Gastrocnemius medialis (tissue), 4 donors: ENCODE data around the gene PTPN13. TPM values are rescaled to one million over a fixed set of nuclear protein-coding genes. Genes with fewer than 3 reads are reported as not detected.

Experiments used
- ATAC-seq, 2 donors: fragments of 150-250 bp; one replicate each; pipeline ENCODE4 v1.9.1; 2016
- DNase-seq, 2 donors: peaks; one replicate each; pipeline ENCODE4 v3.0.0-alpha.2; 2019
- H3K27ac ChIP-seq, 4 donors: fragments of 200-600 bp; sonication (generic); 1 replicate in 1 of 4; 2 replicates in 3 of 4; pipeline ENCODE4 v1.5.1; 2016 to 2018; ENCODE audit warnings: mild to moderate bottlenecking in 2 of 4, moderate library complexity in 1 of 4
- H3K27me3 ChIP-seq, 3 donors: fragments of 200-600 bp; sonication (generic) in 2 of 3; 1 replicate in 1 of 3; 2 replicates in 2 of 3; pipeline versions ENCODE4 v1.5.1 to v1.6.0; 2016 to 2019; ENCODE audit warnings: mild to moderate bottlenecking in 1 of 3, moderate library complexity in 1 of 3
- H3K36me3 ChIP-seq, 2 donors: fragments of 200-600 bp; sonication (generic) in 1 of 2; one replicate each; pipeline ENCODE4 v1.5.1; 2017 to 2018
- H3K4me1 ChIP-seq, 2 donors: fragments of 200-600 bp; sonication (generic) in 1 of 2; one replicate each; pipeline ENCODE4 v1.5.1; 2016 to 2017; ENCODE audit warnings: mild to moderate bottlenecking in 2 of 2
- H3K4me3 ChIP-seq, 4 donors: fragments of 200-600 bp; sonication (generic) in 3 of 4; 1 replicate in 1 of 4; 2 replicates in 3 of 4; pipeline ENCODE4 v1.5.1; 2016 to 2019; ENCODE audit warnings: mild to moderate bottlenecking in 2 of 4
- H3K9me3 ChIP-seq, 3 donors: fragments of 200-600 bp; sonication (generic) in 2 of 3; 1 replicate in 1 of 3; 2 replicates in 2 of 3; pipeline ENCODE4 v1.5.1; 2016 to 2019
- POLR2A ChIP-seq, 2 donors: fragments of 450-650 bp; IDR thresholded peaks; one replicate each; pipeline ENCODE4 v1.6.1; 2017; ENCODE audit warnings: antibody characterized with exemption in 2 of 2, mild to moderate bottlenecking in 2 of 2, moderate library complexity in 2 of 2
- in situ Hi-C, 4 donors: fragments of 200-750 bp; cut with MboI; loops; one replicate each; pipeline versions ENCODE4 v1.15.0 to v1.8.0; 2017; ENCODE audit warnings: low sequenced_read_pairs in 4 of 4
- intact Hi-C: fragments of 100-400 bp; cut with DNase I; formaldehyde crosslinking; loops from one replicate; pipeline ENCODE4 v1.15.1; 2023; ENCODE audit warnings: low total_unique reads
- total RNA-seq, 4 donors: library from RNA; depleted of rRNA; stranded (reverse); fragments of >200 nt; gene quantifications; one replicate each; pipeline versions ENCODE4 v1.1.0 to v1.2.3, GENCODE V29; 2016
- TF ChIP-seq, protein P1 (sequence below), 5 experiments: fragments of 450-650 bp in 3 of 5; fragments of 200-600 bp in 2 of 5; sonication (generic) in 2 of 5; IDR thresholded peaks in 4 of 5; conservative IDR thresholded peaks in 1 of 5; 1 replicate in 4 of 5; 2 replicates in 1 of 5; pipeline ENCODE4 v1.5.1; 2016 to 2019; ENCODE audit warnings: antibody characterized with exemption in 5 of 5, mild to moderate bottlenecking in 3 of 5, moderate library complexity in 3 of 5

PTPN13 gene
- total RNA-seq, 4 donors from 2014 or later = 0.87 to 2.0 (median 1.6) TPM

DNA sequence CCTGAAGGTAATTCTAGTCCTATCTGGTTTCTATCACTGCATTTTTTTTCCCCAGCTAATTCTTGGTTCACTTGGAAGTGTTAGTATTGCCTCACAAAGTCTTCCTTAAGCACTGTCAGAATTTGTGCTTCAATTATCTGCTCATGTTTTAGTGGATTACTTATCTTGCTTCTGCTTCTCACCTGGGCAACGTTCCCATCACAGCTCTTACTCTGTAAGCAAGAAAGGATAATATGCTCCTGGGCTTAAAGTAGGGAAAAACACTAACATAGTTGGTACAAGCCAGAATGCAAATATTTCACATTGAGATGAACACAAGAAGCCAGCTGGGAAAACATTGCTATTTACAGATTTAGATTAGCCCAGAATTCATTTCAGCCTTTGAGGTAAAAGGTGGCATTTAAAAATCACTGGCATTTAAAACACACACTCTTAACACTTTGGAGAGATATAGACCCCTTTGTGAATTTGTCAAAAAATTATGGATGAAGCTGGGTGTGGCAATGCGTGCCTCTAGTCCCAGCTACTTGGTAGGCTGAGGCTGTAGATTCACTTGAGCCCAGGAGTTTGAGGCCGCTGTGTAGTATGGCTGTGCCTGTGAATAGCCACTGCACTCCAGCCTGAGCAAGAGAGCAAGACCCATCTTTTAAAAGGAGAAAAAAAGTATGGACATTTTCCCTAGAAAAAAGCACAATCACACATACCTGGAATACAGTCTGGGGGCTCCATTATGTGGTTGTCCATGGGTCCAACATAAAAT is 6.6 kb upstream of the PTPN13 start:
- ATAC-seq (no peak), DNase-seq (no peak)
- Histone ChIP-seq H3K36me3 (no peaks in the 10 kb centered on the region), H3K4me3 (no peak overlapping the region), H3K27ac (peak overlapping the region in 1 of 4 donors; percentile 23), H3K9me3 (no peaks in the 10 kb centered on the region), H3K4me1 (no peaks in the 10 kb centered on the region), H3K27me3 (peaks cover 0 to 3% (median 0%) of the 10 kb centered on the region in 3 donors)
- TF ChIP-seq, protein P1, sequence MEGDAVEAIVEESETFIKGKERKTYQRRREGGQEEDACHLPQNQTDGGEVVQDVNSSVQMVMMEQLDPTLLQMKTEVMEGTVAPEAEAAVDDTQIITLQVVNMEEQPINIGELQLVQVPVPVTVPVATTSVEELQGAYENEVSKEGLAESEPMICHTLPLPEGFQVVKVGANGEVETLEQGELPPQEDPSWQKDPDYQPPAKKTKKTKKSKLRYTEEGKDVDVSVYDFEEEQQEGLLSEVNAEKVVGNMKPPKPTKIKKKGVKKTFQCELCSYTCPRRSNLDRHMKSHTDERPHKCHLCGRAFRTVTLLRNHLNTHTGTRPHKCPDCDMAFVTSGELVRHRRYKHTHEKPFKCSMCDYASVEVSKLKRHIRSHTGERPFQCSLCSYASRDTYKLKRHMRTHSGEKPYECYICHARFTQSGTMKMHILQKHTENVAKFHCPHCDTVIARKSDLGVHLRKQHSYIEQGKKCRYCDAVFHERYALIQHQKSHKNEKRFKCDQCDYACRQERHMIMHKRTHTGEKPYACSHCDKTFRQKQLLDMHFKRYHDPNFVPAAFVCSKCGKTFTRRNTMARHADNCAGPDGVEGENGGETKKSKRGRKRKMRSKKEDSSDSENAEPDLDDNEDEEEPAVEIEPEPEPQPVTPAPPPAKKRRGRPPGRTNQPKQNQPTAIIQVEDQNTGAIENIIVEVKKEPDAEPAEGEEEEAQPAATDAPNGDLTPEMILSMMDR (IDR thresholded peaks at IDR 0.05 in 4 of 5, conservative IDR thresholded peaks at IDR 0.05 in 1 of 5) = no peak
- TF ChIP-seq POLR2A (IDR thresholded peaks at IDR 0.05) = no peak
- in situ Hi-C loops = no loop called here
- intact Hi-C loops = no loop called here

DNA sequence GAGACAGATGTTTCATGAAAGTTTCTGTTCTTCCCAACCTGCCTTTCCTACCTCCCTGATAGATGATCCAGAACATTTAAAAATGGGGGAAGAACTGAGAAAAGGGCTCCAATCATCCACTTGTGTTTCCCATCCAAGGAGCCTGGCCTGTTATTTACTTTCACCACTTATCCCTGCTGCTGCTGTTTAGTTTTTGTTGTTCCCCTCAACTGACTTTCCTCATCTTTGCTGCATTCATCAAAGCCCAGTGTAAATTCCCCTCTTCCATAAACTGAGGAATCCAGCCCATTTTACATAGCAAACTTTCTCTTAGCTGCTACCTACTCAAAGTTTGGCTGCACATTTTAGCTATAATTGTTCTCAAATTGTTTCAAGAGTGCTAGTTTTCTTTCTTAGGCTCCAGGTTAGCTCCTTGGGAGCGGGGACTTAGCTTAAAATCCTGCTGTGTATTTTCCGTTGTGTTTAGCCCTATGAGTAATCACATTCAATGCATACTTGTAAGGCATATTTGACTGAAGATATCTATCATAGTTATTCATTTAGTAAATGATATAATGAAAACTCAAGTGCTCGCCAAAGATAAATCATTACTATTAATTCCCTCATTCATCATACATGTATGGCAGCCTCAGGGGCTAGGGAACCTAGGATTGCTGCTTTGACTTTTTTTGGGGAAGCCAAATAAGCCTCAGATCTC is 1.4 kb upstream of the PTPN13 start:
- TF ChIP-seq POLR2A (IDR thresholded peaks at IDR 0.05) = no peak
- TF ChIP-seq, protein P1 (IDR thresholded peaks at IDR 0.05 in 4 of 5, conservative IDR thresholded peaks at IDR 0.05 in 1 of 5) = no peak
- intact Hi-C loops = loop anchor here (10.0 kb wide), 1 partner anchor 302 kb away; the partner anchor contains the start of gene C4orf36
- DNase-seq (no peak), ATAC-seq (no peak)
- H3K4me3 ChIP-seq = no peak overlapping the region
- no peaks in the 10 kb centered on the region for H3K36me3 ChIP-seq
- H3K4me1 ChIP-seq = peaks cover 5 to 9% of the 10 kb centered on the region in 2 donors
- H3K27ac ChIP-seq = peak overlapping the region in 1 of 4 donors; percentile 7
- no peaks in the 10 kb centered on the region for H3K9me3 ChIP-seq
- in situ Hi-C loops = no loop called here
- H3K27me3 ChIP-seq = peaks cover 20 to 36% (median 20%) of the 10 kb centered on the region in 3 donors

DNA sequence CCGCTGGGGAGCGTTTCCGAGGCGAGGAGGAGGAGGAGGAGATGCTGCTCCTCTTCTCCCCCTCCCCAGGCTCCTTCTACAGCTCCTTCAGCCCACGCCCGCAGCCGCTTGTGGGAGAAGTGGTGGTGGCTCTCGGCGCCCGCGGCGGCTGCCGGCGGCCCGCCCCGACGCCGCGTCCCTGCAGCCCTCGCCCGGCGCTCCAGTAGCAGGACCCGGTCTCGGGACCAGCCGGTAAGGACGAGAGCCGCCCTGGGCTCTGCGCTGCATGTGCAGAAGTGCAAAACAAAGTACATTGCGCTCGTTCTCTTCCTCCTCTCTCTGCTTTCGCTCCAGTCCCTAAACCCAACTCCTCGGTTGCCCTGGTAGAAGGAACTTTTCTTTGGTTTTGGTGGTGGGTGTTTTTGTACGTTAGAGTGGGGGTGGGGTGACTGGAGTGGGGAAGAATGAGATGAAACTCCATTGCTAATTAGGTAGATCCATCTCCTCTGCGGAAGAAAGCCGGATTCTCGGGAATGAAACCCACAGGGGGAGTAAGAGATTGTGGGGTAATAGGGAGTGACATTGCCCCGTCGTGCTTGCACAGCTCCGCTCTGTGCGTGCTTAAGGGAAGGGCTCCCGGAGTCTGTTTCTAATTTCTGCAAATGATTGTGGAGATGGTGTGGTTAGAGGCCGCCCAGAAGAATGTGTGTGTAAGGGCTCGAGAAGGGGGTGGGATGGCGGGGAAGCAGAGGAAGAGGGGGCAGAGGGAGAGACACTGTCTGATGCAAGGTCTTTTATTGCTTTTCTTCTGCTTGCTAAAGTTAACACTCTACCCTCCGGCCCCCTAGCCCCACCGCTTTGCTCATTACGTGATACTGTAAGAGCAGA is 677 bp downstream of the PTPN13 start:
- in situ Hi-C loops = no loop called here
- H3K4me3 ChIP-seq = peak overlapping the region; percentile 43 to 56 (median 52)
- H3K4me1 ChIP-seq = peaks cover 5 to 9% of the 10 kb centered on the region in 2 donors
- no peak for TF ChIP-seq POLR2A (IDR thresholded peaks at IDR 0.05)
- no peak for DNase-seq
- no peaks in the 10 kb centered on the region for H3K9me3 ChIP-seq
- intact Hi-C loops = loop anchor here (10.0 kb wide), 1 partner anchor 300 kb away; the partner anchor contains the start of gene C4orf36
- H3K27me3 ChIP-seq = peaks cover 20 to 36% (median 20%) of the 10 kb centered on the region in 3 donors
- peak; percentile 38 to 39 for ATAC-seq
- H3K27ac ChIP-seq = peak overlapping the region; percentile 28 to 59 (median 50)
- no peaks in the 10 kb centered on the region for H3K36me3 ChIP-seq

DNA sequence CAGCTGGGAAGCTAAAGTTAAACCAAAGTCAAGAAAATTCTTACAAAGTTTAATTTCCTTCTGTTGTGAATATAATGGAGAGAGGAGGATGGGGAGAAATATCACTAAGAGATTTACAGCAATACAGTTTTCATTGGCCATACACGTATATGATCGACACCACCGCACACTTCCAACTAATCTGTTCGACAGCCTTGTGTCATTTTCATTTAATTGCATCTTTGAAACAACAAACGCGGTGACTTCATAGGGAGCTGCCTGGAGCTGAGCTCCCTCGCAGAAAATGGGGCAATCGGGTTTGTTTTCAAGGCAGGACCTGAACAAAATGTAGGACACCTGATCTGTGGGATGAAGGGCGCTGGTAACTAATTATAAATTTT is 1.3 kb downstream of the PTPN13 start:
- ATAC-seq (no peak), DNase-seq (no peak)
- Histone ChIP-seq H3K27ac (peak overlapping the region in 1 of 4 donors; percentile 13), H3K4me1 (peaks cover 5 to 9% of the 10 kb centered on the region in 2 donors), H3K27me3 (peaks cover 20 to 35% (median 20%) of the 10 kb centered on the region in 3 donors), H3K36me3 (no peaks in the 10 kb centered on the region), H3K9me3 (no peaks in the 10 kb centered on the region), H3K4me3 (peak overlapping the region; percentile 43 to 56 (median 52))
- TF ChIP-seq, protein P1 (IDR thresholded peaks at IDR 0.05 in 4 of 5, conservative IDR thresholded peaks at IDR 0.05 in 1 of 5) = no peak
- TF ChIP-seq POLR2A (IDR thresholded peaks at IDR 0.05) = no peak
- intact Hi-C loops = loop anchor here (10.0 kb wide), 1 partner anchor 299 kb away; the partner anchor contains the start of gene C4orf36
- in situ Hi-C loops = no loop called here
